Hepatocyte (in vitro differentiated cells): ENCODE results near the gene NID1.

Source experiments
- EZH2 ChIP-seq: fragments of 200-600 bp; sonication (generic); IDR thresholded peaks from 2 replicates; pipeline ENCODE4 v1.6.1; 2016; ENCODE audit warnings: antibody characterized with exemption, mild to moderate bottlenecking, borderline replicate concordance
- EZH2phosphoT487 ChIP-seq: fragments of 200-600 bp; sonication (generic); IDR thresholded peaks from one replicate; pipeline ENCODE4 v1.6.1; 2018; ENCODE audit warnings: antibody characterized with exemption, mild to moderate bottlenecking, low read depth, moderate library complexity; ENCODE audit not compliant: unreplicated experiment, severe bottlenecking
- TF ChIP-seq, protein P1 (sequence below): fragments of 200-600 bp; sonication (generic); IDR thresholded peaks from 2 replicates; pipeline ENCODE4 v1.5.1; 2016; ENCODE audit warnings: antibody characterized with exemption, mild to moderate bottlenecking; ENCODE audit not compliant: poor library complexity

DNA sequence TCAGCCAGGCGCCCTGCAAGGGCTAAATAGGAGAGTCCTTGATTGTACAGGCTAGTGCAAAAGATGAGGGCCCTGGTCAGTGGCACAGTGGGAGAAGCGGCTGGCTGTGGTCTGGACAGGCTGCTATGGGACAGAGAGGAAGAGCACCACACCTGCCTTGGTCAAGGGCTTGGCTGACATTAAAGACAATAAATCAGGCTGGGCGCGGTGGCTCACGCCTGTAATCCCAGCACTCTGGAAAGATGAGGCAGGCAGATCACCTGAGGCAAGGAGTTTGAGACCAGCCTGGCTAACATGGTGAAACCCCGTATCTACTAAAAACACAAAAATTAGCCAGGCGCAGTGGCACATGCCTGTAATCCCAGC, 62.9 kb downstream of the NID1 start:
- TF ChIP-seq, protein P1, sequence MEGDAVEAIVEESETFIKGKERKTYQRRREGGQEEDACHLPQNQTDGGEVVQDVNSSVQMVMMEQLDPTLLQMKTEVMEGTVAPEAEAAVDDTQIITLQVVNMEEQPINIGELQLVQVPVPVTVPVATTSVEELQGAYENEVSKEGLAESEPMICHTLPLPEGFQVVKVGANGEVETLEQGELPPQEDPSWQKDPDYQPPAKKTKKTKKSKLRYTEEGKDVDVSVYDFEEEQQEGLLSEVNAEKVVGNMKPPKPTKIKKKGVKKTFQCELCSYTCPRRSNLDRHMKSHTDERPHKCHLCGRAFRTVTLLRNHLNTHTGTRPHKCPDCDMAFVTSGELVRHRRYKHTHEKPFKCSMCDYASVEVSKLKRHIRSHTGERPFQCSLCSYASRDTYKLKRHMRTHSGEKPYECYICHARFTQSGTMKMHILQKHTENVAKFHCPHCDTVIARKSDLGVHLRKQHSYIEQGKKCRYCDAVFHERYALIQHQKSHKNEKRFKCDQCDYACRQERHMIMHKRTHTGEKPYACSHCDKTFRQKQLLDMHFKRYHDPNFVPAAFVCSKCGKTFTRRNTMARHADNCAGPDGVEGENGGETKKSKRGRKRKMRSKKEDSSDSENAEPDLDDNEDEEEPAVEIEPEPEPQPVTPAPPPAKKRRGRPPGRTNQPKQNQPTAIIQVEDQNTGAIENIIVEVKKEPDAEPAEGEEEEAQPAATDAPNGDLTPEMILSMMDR = no peak
- TF ChIP-seq EZH2phosphoT487 (no peak), EZH2 (no peak)
